Type B pancreatic cell (in vitro differentiated cells): ENCODE results near the gene LIN52. TPM values are rescaled to one million over a fixed set of nuclear protein-coding genes. Genes with fewer than 3 reads are reported as not detected.

Experiments
- DNase-seq: peaks from one replicate; pipeline ENCODE4 v3.0.0; 2021; ENCODE audit warnings: mixed read lengths; ENCODE audit not compliant: unreplicated experiment; ENCODE audit errors: extremely low spot score
- H3K27ac Mint-ChIP-seq: 2 replicates; pipeline ENCODE4 v1.8.0; 2021; ENCODE audit warnings: mild to moderate bottlenecking, mixed read lengths
- H3K27me3 Mint-ChIP-seq: 2 replicates; pipeline ENCODE4 v1.8.0; 2021; ENCODE audit warnings: mixed read lengths
- H3K36me3 Mint-ChIP-seq: 2 replicates; pipeline ENCODE4 v1.8.0; 2021; ENCODE audit warnings: mixed read lengths
- H3K4me1 Mint-ChIP-seq: one replicate; pipeline ENCODE4 v1.8.0; 2021; ENCODE audit warnings: mixed read lengths; ENCODE audit not compliant: unreplicated experiment
- H3K4me3 Mint-ChIP-seq: 2 replicates; pipeline ENCODE4 v1.8.0; 2021; ENCODE audit warnings: mild to moderate bottlenecking, mixed read lengths
- H3K9me3 Mint-ChIP-seq: 2 replicates; pipeline ENCODE4 v1.8.0; 2021; ENCODE audit warnings: mixed read lengths
- CTCF ChIP-seq: fragments of 200-600 bp; sonication (generic); conservative IDR thresholded peaks from 2 replicates; pipeline ENCODE4 v1.5.0; 2021; ENCODE audit warnings: antibody characterized with exemption, mild to moderate bottlenecking
- total RNA-seq: library from RNA; stranded (reverse); gene quantifications from 2 replicates; pipeline ENCODE4 v1.2.1, GENCODE V29; 2021; ENCODE audit warnings: low replicate concordance

Gene LIN52
- total RNA-seq, 1 donor from 2014 or later, result 15.1 TPM

- no peak overlapping the region for H3K4me3 Mint-ChIP-seq
- DNase-seq, result no peak
- peaks cover 8% of the 10 kb centered on the region for H3K36me3 Mint-ChIP-seq
- TF ChIP-seq CTCF, result no peak
- no peak overlapping the region for H3K27ac Mint-ChIP-seq
- H3K9me3 Mint-ChIP-seq, result no peaks in the 10 kb centered on the region
- H3K27me3 Mint-ChIP-seq, result no peaks in the 10 kb centered on the region
- H3K4me1 Mint-ChIP-seq, result peaks cover 3% of the 10 kb centered on the region
Observed at GRCh38 chr14:74161526-74162158, 76.9 kb downstream of the LIN52 start.

GRCh38 chr14:74169906-74170305 is 85.2 kb downstream of the LIN52 start:
- Mint-ChIP-seq H3K27me3 (no peaks in the 10 kb centered on the region), H3K4me1 (no peaks in the 10 kb centered on the region), H3K9me3 (no peaks in the 10 kb centered on the region), H3K36me3 (no peaks in the 10 kb centered on the region), H3K4me3 (no peak overlapping the region), H3K27ac (no peak overlapping the region)
- no peak for DNase-seq
- no peak for TF ChIP-seq CTCF

GRCh38 chr14:74176400-74176793 is 91.6 kb downstream of the LIN52 start:
- no peak overlapping the region for H3K27ac Mint-ChIP-seq
- DNase-seq, result no peak
- H3K4me1 Mint-ChIP-seq, result no peaks in the 10 kb centered on the region
- H3K9me3 Mint-ChIP-seq, result no peaks in the 10 kb centered on the region
- no peak for TF ChIP-seq CTCF
- H3K27me3 Mint-ChIP-seq, result no peaks in the 10 kb centered on the region
- no peak overlapping the region for H3K4me3 Mint-ChIP-seq
- no peaks in the 10 kb centered on the region for H3K36me3 Mint-ChIP-seq

GRCh38 chr14:74179856-74180255 is 95.1 kb downstream of the LIN52 start:
- no peaks in the 10 kb centered on the region for H3K9me3 Mint-ChIP-seq
- H3K4me1 Mint-ChIP-seq, result no peaks in the 10 kb centered on the region
- TF ChIP-seq CTCF, result no peak
- no peak overlapping the region for H3K27ac Mint-ChIP-seq
- DNase-seq, result no peak
- H3K27me3 Mint-ChIP-seq, result no peaks in the 10 kb centered on the region
- H3K4me3 Mint-ChIP-seq, result no peak overlapping the region
- no peaks in the 10 kb centered on the region for H3K36me3 Mint-ChIP-seq

GRCh38 chr14:74190927-74191575 is 106.3 kb downstream of the LIN52 start:
- no peak for TF ChIP-seq CTCF
- no peaks in the 10 kb centered on the region for H3K27me3 Mint-ChIP-seq
- no peaks in the 10 kb centered on the region for H3K36me3 Mint-ChIP-seq
- no peak for DNase-seq
- H3K9me3 Mint-ChIP-seq, result no peaks in the 10 kb centered on the region
- no peak overlapping the region for H3K4me3 Mint-ChIP-seq
- H3K27ac Mint-ChIP-seq, result no peak overlapping the region
- H3K4me1 Mint-ChIP-seq, result peaks cover 8% of the 10 kb centered on the region
